NCI-H1105 (cell line): ENCODE measurements around the gene ZNF474.
"Not testable (repeated sequence)": the region's sequence is repeated elsewhere in the genome, so short reads cannot be mapped to it uniquely, and the experiment has no call there.

Experiments used
- DNase-seq: peaks from one replicate; lab custom pipeline; 2025; lab: John Stamatoyannopoulos, UW

Gene ZNF474

GRCh38 chr5:122129306-122129705 lies at the start of gene ZNF474:
Gene ZNF474, plus strand, starts transcription at chr5:122129546. Its CDS starts 22,445 bp downstream, at chr5:122151991.
- DNase-seq, result no peak

- no peak for DNase-seq
Measured at GRCh38 chr5:122081541-122081940, 47.8 kb upstream of the ZNF474 start.

- DNase-seq, result no peak
Measured at GRCh38 chr5:122083535-122083934, 45.8 kb upstream of the ZNF474 start.

GRCh38 chr5:122085041-122085440 lies 44.3 kb upstream of the ZNF474 start:
- DNase-seq, result no peak

GRCh38 chr5:122089096-122090013 lies 40.0 kb upstream of the ZNF474 start:
- DNase-seq, result no peak

- DNase-seq, result no peak
Measured at GRCh38 chr5:122091936-122092600, 37.3 kb upstream of the ZNF474 start.

GRCh38 chr5:122093415-122094180 lies 35.7 kb upstream of the ZNF474 start:
- no peak for DNase-seq

- DNase-seq, result not testable (repeated sequence)
Measured at GRCh38 chr5:122094251-122094650, 35.1 kb upstream of the ZNF474 start.

- no peak for DNase-seq
Measured at GRCh38 chr5:122095158-122095557, 34.2 kb upstream of the ZNF474 start.

- DNase-seq, result no peak
Measured at GRCh38 chr5:122097391-122097790, 32.0 kb upstream of the ZNF474 start.

GRCh38 chr5:122099060-122099790 lies 30.1 kb upstream of the ZNF474 start:
- no peak for DNase-seq

GRCh38 chr5:122101636-122102285 lies 27.6 kb upstream of the ZNF474 start:
- peak; percentile 14 for DNase-seq

GRCh38 chr5:122102825-122103224 lies 26.5 kb upstream of the ZNF474 start:
- no peak for DNase-seq

- no peak for DNase-seq
Measured at GRCh38 chr5:122105909-122106308, 23.4 kb upstream of the ZNF474 start.

- no peak for DNase-seq
Measured at GRCh38 chr5:122107016-122107415, 22.3 kb upstream of the ZNF474 start.

GRCh38 chr5:122110987-122111386 lies 18.4 kb upstream of the ZNF474 start:
- no peak for DNase-seq

- no peak for DNase-seq
Measured at GRCh38 chr5:122111460-122111859, 17.9 kb upstream of the ZNF474 start.

GRCh38 chr5:122112063-122112462 lies 17.3 kb upstream of the ZNF474 start:
- no peak for DNase-seq

GRCh38 chr5:122112733-122113558 lies 16.4 kb upstream of the ZNF474 start:
- no peak for DNase-seq

GRCh38 chr5:122114501-122114900 lies 14.8 kb upstream of the ZNF474 start:
- DNase-seq, result no peak
